GM18526 (cell line): ENCODE measurements around the gene SEBOX.

ENCODE experiments used
- POLR2A ChIP-seq: IDR thresholded peaks from 3 replicates; pipeline ENCODE4 v1.6.1; 2011; ENCODE audit not compliant: insufficient read length; ENCODE audit errors: extremely low read depth

Gene SEBOX, protein sequence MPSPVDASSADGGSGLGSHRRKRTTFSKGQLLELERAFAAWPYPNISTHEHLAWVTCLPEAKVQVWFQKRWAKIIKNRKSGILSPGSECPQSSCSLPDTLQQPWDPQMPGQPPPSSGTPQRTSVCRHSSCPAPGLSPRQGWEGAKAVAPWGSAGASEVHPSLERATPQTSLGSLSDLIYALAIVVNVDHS

DNA sequence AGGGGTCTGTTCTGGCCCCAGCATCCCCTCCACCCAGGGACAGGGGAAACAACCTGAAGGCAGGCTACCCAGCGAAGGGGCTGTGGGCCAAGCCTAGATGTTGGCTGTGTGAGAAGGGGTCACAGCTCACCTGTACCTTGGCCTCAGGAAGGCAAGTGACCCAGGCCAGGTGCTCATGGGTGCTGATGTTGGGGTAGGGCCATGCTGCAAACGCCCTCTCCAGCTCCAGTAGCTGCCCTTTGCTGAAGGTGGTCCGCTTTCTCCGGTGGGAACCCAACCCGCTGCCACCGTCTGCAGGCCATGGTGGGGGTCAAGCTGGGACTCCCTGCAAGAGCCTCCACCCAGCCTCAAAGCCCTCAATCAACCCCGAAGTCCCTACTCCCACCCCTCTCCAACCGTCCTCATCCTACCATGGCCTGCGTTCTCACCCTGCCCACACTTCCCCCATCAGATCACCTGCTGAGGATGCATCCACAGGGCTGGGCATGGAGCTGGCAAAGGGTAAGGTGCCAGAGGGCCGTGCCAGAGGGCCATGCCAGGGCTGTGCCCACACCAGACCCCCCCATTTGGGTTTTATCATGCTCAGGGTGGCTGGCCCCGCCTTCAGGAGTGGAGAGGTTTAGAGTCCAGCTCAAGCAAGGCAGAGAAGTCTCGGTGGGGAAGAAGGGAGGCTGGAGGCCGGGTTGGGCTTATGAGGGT lies at the start of gene SEBOX:
TSS of gene SEBOX (minus strand) at position 535 of the 699 bp plus-strand sequence. CDS start at position 487, 48 bp downstream.
- TF ChIP-seq POLR2A = no peak

DNA sequence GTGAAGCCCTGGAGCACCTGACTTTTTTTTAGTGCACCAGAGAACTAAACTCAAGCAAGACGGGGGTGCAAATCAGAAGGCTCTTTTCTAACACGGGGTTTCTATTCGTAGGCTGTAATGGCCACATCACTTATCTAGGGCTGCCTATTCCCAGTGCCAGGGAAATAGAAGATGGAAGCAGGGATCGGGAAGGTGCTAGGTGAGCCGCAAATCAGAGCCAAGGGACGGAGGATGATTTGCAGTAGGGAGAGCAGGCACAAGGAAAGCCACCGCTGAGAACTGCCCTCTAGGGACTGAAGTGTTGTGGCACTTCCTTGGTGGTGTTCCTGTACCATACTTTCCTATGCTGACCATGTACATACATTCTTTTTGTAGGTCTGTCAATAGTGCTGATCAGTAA lies 48.8 kb upstream of the SEBOX start:
- TF ChIP-seq POLR2A = no peak

DNA sequence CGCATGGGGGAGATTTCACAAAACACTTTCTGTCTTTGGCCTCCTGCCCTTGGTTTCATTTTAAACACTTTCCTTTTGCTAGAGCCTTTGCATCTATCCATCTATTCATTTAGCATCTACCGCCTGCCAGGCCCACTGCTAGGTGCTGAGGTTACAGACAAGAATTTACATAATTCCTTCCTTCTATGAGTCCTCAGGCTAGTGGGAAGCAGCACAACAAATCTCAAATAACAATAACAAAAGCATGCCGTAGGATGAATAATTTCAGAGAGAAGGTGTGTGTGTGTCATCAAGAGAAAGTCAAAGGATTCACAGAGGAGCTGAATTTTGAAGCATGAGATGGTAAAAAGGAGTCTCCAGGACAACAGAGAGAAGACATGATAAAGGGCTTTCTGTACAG lies 47.1 kb upstream of the SEBOX start:
- no peak for TF ChIP-seq POLR2A

- TF ChIP-seq POLR2A = no peak
Measured at GRCh38 chr17:28407974-28408306, 42.9 kb upstream of the SEBOX start.

GRCh38 chr17:28407130-28407973 lies 42.4 kb upstream of the SEBOX start:
- TF ChIP-seq POLR2A = no peak

DNA sequence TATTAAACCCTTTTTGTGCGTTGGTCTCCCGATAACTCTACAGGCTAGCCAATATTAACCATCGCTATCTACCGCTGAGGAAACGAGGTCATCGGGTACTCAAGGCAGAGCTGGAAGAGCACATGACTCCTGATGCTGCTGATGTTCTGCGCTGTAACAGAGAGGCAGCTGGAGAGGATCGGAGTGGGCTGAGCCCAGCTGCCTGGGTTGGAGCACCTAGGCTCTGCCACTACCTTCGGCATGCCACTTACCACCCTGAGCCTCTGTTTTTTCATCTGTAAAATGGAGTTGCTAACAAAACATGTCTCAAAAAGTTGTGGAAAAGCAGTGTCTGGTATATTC lies 41.4 kb upstream of the SEBOX start:
- TF ChIP-seq POLR2A = no peak

GRCh38 chr17:28405632-28406472 lies 40.9 kb upstream of the SEBOX start, which contains the start of gene SLC46A1:
SLC46A1 (minus strand) TSS chr17:28406212; CDS start chr17:28406114, 98 bp downstream.
- TF ChIP-seq POLR2A = peak; percentile 66

DNA sequence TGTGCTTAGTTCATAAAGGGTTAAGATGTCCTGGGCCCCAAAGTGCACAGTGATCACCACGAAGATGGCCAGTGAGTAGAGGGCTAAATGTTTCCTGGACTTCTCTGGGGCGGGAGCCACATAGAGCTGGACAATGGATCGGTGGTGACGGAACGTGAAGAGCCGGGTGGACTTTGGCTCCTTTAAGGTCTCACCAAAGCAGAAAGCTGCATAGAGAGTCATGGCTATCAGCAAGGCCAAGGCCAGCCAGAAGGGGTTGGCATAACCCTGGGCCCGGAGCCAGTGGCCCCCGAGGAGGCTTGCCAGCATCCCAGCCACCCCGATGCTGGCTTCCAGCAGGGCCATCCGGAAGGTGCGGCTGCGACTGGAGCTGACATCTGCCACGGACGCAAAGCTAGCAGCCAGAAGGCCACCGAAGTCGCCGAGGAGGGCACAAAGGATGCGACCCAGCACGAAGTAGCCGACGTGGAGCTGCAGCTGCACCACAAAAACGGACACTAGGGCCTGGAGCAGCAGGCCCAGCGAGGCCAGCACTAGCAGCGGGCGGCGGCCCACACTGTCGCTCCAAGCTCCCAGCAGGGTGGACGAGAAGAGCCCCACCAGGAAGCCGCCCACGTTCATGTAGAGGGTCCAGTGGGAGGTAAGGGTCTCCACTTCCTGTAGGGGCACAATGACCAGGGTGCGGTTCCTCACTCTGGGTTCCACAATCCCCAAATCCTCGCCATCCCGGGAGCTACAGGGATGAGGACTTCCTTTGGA lies 40.0 kb upstream of the SEBOX start:
- no peak for TF ChIP-seq POLR2A

DNA sequence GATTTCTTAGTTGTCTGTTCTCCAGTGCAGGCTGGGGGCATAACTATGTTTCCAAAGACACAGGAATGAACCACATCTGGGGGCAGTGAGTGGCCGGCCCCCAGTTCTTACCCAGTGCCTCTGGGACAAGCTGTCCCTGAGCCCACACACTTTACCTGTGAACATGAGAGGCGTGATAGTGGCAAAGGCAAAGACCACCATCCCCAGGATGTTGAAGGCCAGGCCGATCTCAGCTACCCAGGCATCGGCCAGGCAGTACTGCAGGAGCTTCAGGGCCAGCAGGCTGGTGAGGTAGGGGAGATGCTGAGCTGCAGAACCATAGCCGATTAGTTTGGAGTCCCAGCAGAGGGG lies 39.4 kb upstream of the SEBOX start:
- no peak for TF ChIP-seq POLR2A

DNA sequence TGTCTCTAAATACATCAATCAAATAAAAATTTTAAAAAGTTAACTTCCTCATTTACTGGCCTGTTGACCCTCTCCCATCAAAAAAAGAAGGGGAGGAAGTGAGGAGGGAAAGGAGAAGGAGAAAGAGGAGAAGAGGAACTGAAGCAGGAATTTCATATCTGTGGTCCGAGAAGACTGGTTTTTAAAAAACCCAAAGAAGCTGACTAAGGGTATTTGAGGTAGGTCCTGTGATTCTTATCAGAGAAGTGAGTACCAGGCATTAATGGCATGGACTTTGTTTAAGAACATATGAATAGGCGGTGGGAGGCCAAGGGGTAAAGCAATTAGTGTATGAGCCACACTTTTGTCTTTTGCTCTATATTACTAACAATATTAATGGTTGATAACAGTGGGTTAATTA lies 39.0 kb upstream of the SEBOX start:
- TF ChIP-seq POLR2A = no peak

- TF ChIP-seq POLR2A = no peak
Measured at GRCh38 chr17:28402844-28403243, 37.8 kb upstream of the SEBOX start.

- TF ChIP-seq POLR2A = no peak
Measured at GRCh38 chr17:28402224-28402630, 37.2 kb upstream of the SEBOX start.

GRCh38 chr17:28399808-28400207 lies 34.8 kb upstream of the SEBOX start:
- TF ChIP-seq POLR2A = no peak

GRCh38 chr17:28398280-28398981 lies 33.4 kb upstream of the SEBOX start:
- TF ChIP-seq POLR2A = no peak
